SW 1271 (cell line): ENCODE results near the gene PCDHA12.
"Not testable (repeated sequence)": the region's sequence is repeated elsewhere in the genome, so short reads cannot be mapped to it uniquely, and the experiment has no call there.

Experiments used
- DNase-seq, 2 experiments: peaks; one replicate each; lab custom pipeline; 2025; lab: John Stamatoyannopoulos, UW

The PCDHA12 gene

DNA sequence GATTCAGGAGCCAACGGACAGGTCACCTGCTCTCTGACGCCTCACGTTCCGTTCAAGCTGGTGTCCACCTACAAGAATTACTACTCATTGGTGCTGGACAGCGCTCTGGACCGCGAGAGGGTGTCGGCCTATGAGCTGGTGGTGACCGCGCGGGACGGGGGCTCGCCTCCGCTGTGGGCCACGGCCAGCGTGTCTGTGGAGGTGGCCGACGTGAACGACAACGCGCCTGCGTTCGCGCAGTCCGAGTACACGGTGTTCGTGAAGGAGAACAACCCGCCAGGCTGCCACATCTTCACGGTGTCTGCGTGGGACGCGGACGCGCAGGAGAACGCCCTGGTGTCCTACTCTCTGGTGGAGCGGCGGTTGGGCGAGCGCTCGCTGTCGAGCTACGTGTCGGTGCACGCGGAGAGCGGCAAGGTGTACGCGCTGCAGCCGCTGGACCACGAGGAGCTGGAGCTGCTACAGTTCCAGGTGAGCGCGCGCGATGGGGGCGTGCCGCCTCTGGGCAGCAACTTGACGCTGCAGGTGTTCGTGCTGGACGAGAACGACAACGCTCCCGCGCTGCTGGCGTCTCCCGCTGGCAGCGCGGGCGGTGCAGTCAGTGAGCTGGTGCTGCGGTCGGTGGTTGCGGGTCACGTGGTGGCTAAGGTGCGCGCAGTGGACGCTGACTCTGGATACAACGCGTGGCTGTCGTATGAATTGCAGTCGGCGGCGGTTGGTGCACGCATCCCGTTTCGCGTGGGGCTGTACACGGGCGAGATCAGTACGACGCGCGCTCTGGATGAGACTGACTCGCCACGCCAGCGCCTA, 17.7 kb upstream of the PCDHA12 start:
- no peak for DNase-seq

DNA sequence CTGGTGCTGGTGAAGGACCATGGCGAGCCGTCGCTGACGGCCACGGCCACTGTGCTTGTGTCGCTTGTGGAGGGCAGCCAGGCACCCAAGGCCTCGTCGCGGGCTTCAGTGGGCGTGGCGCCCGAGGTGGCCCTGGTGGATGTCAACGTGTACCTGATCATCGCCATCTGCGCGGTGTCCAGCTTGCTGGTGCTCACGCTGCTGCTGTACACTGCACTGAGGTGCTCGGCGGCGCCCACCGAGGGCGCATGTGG, 17.2 kb upstream of the PCDHA12 start:
- DNase-seq = no peak

DNA sequence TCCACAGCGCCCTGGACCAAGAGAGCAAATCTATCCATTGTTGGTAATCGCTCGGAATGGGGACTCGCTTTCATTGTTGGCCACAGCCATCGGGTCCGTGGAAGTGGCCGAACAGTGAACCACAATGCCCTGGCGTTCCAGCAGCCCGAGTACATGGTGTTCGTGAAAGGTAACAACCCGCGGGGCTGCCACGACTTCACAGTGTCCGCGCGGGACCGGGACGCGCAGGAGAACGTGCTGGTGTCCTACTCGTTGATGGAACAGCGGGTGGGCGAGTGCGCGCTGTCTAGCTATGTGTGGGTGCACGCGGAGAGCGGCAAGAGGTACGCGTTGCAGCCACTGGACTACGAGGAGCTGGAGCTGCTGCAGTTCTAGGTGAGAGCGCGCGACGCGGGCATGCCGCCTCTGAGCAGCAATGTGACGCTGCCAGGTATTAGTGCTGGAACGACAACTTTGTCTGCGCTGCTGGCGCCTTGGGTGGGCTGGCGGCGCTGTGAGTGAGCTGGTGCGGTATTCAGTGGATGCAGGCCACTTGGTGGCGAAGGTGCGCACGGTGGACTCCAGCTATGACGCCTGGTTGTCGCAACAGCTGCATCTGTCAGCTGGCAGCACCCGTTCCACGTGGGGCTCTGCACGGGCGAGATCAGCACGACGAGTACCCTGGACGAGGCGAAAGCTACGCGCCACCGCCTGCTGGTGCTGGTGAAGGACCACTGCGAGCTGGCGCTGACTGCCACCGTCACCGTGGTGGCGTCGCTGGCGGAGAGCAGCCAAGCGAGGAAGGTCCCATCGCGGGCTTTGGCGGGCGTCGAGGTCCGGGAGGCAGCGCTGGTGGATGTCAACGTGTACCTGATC, 12.4 kb upstream of the PCDHA12 start:
- DNase-seq = no peak

GRCh38 chr5:140868721-140869554, 6.2 kb upstream of the PCDHA12 start, which contains the start of gene PCDHA11:
TSS of gene PCDHA11 (plus strand) at chr5:140868957. CDS start at chr5:140869104, 147 bp downstream.
- DNase-seq = no peak

- no peak for DNase-seq
These were observed 5.6 kb upstream of the PCDHA12 start for GRCh38 chr5:140869555-140869886.

- no peak for DNase-seq
These were observed 4.6 kb upstream of the PCDHA12 start for GRCh38 chr5:140870221-140871201.

GRCh38 chr5:140876541-140877261, 1.6 kb downstream of the PCDHA12 start:
- not testable (repeated sequence) for DNase-seq

GRCh38 chr5:140877262-140877581, 2.1 kb downstream of the PCDHA12 start:
- no peak for DNase-seq

- DNase-seq = no peak
These were observed 6.9 kb downstream of the PCDHA12 start, which contains the start of gene PCDHA13 for GRCh38 chr5:140881889-140882590. TSS of gene PCDHA13 (plus strand) at chr5:140882124. CDS start at chr5:140882269, 145 bp downstream.

DNA sequence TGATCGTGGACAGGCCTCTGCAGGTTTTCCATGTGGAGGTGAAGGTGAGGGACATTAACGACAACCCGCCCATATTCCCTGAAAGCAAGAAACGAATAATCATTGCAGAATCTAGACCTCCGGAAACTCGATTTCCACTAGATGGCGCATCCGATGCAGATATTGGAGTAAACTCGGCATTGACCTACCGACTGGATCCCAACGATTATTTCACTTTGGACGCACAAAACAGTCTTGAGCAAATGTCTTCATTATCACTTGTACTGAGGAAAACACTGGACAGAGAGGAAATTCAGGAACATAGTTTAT, 7.4 kb downstream of the PCDHA12 start:
- DNase-seq = no peak

DNA sequence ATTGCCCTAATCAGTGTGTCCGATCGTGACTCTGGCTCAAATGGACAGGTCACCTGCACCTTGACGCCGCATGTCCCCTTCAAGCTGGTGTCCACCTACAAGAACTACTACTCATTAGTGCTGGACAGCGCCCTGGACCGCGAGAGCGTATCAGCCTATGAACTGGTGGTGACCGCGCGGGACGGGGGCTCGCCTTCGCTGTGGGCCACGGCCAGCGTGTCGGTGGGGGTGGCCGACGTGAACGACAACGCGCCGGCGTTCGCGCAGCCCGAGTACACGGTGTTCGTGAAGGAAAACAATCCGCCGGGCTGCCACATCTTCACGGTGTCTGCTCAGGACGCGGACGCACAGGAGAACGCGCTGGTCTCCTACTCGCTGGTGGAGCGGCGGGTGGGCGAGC, 8.3 kb downstream of the PCDHA12 start:
- DNase-seq = no peak

- DNase-seq = no peak
These were observed 9.0 kb downstream of the PCDHA12 start for GRCh38 chr5:140883927-140884697.

- DNase-seq = no peak
These were observed 41.2 kb downstream of the PCDHA12 start for GRCh38 chr5:140916325-140916724.

DNA sequence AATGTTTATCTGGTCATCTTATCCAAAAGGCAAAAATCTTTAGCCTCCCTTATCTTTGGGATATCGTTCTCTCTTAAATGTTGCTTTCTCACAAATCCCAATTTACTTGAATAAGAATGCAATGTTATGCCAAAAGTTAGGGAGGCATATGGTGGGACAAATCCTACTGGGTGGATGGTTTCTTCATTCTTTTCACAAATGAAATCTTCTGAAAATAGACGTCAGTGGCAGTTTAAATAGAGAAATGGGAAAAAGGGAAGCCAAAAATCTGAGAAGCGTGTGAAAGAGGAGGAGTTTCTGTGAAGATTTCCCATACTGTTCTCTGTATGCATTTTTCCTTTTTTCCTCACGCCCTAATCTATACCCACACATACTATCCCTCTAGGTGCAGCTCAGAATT, 48.5 kb downstream of the PCDHA12 start:
- DNase-seq = no peak

GRCh38 chr5:140925806-140926442, 50.8 kb downstream of the PCDHA12 start, which contains the start of gene PCDHAC1:
TSS of gene PCDHAC1 (plus strand) at chr5:140926299. CDS start at chr5:140926893, 594 bp downstream.
- peak in 1 of 2 experiments; percentile 90 for DNase-seq

DNA sequence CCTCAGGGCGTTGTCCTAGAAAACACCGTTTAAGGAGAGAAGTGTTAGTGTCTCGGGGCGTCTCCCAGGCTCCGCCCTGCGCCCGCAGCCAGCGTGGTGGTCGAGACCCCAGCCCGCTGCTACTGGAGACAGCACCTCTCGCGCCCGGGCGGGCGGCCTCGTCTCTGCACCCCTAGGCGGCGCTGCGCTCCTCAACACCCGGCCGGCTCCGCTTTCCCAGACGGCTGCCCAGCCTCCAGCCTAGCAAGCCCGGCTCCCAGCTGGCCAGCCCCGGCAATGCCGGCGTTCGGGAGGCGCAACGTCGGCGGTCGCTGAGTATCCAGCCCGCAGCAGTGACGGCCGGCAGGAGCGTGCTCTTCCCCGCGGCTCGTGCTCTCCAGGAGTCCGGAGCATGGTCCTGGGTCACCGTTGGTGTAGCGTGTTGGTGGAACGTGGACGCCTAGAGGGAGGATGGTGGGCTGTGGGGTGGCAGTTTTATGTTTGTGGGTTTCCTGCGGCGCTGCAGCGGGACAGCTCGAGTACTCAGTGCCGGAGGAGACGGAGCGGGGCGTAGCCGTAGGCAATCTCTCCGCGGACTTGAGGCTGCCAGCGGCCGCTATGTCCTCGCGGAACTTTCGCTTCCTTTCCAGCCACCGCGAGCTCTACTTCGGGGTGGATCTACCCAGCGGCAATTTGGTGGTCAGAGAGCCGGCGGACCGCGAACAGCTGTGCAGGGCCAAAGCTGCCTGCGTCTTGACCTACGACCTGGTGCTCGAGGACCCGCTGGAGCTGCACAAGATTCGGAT, 51.5 kb downstream of the PCDHA12 start:
- peak; percentile 71 to 90 for DNase-seq

DNA sequence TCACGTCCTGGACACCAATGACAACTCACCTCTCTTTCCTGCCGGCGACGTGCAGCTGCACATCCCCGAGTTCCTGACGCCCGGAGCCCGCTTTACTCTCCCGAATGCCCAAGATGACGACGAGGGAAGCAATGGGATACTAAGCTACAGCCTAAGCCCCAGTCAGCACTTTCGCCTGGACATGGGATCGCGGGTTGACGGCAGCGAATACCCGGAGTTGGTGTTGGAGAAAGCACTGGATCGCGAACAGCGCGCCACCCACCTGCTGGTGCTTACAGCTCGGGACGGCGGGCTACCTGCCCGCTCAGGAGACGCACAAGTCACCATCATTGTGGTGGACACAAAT, 52.1 kb downstream of the PCDHA12 start:
- no peak for DNase-seq
